Neural cell (in vitro differentiated cells): ENCODE results near the gene CACNA2D2.

ENCODE experiments used
- POLR2AphosphoS5 ChIP-seq: IDR thresholded peaks from 2 replicates; pipeline ENCODE4 v1.6.1; 2012
- SMC3 ChIP-seq: fragments of 450-650 bp; conservative IDR thresholded peaks from 2 replicates; pipeline ENCODE4 v1.6.1; 2014; ENCODE audit warnings: antibody characterized with exemption, mild to moderate bottlenecking, moderate library complexity; ENCODE audit not compliant: poor library complexity
- TAF1 ChIP-seq: IDR thresholded peaks from 2 replicates; pipeline ENCODE4 v1.6.1; 2012; ENCODE audit warnings: low read depth
- TF ChIP-seq, protein P1 (sequence below): fragments of 450-650 bp; IDR thresholded peaks from 2 replicates; pipeline ENCODE4 v1.5.1; 2014; ENCODE audit warnings: antibody characterized with exemption, mild to moderate bottlenecking, moderate library complexity; ENCODE audit not compliant: poor library complexity, severe bottlenecking

DNA sequence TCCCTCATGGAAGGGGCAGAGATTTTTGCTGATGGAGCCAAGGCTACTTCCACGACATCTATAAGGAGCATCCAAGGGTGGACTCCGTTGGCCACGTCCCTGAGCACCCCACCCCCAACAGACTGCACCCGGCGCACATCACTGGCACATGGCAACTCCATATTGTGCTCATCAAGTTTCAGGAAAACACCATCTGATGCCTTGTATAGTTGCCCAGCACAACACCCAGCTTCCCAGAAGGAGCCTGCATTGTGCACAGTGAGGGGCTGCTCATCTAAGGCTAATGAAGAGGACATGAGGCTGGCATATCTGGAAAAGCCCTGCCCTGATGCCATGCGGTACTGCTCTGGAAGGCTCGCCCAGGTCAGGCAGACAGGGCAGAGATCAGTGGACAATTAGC is 15.0 kb upstream of the CACNA2D2 start:
- TF ChIP-seq, protein P1, sequence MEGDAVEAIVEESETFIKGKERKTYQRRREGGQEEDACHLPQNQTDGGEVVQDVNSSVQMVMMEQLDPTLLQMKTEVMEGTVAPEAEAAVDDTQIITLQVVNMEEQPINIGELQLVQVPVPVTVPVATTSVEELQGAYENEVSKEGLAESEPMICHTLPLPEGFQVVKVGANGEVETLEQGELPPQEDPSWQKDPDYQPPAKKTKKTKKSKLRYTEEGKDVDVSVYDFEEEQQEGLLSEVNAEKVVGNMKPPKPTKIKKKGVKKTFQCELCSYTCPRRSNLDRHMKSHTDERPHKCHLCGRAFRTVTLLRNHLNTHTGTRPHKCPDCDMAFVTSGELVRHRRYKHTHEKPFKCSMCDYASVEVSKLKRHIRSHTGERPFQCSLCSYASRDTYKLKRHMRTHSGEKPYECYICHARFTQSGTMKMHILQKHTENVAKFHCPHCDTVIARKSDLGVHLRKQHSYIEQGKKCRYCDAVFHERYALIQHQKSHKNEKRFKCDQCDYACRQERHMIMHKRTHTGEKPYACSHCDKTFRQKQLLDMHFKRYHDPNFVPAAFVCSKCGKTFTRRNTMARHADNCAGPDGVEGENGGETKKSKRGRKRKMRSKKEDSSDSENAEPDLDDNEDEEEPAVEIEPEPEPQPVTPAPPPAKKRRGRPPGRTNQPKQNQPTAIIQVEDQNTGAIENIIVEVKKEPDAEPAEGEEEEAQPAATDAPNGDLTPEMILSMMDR, result no peak
- TF ChIP-seq SMC3 (no peak), POLR2AphosphoS5 (no peak), TAF1 (no peak)
